Small intestine (tissue), 7 donors: ENCODE data around the gene PTGFRN. TPM values are rescaled to one million over a fixed set of nuclear protein-coding genes. Genes with fewer than 3 reads are reported as not detected.

Experiments
- DNase-seq, 2 donors: peaks; one replicate each; pipeline versions ENCODE4 v3.0.0 to v3.0.0-alpha.2; 2013
- FAIRE-seq: peaks from 2 replicates; lab custom pipeline; 2012; peaks lifted over from hg19 to GRCh38; lab: Jason Lieb, UNC
- H3K27ac ChIP-seq, 3 donors: one replicate each; pipeline ENCODE4 v1.5.1; 2013; ENCODE audit warnings: low read length in 2 of 3, mild to moderate bottlenecking in 2 of 3, control low read depth in 1 of 3, inconsistent platforms in 1 of 3, low read depth in 1 of 3, moderate library complexity in 1 of 3
- H3K27me3 ChIP-seq, 3 donors: one replicate each; pipeline ENCODE4 v1.6.1; 2013; ENCODE audit warnings: low read length in 3 of 3, inconsistent platforms in 1 of 3; ENCODE audit not compliant: control insufficient read depth in 3 of 3, insufficient read depth in 3 of 3
- H3K36me3 ChIP-seq, 3 donors: one replicate each; pipeline ENCODE4 v1.6.1; 2013; ENCODE audit warnings: low read length in 3 of 3, inconsistent platforms in 1 of 3, low read depth in 1 of 3, mild to moderate bottlenecking in 1 of 3, moderate library complexity in 1 of 3; ENCODE audit not compliant: control insufficient read depth in 3 of 3, insufficient read depth in 2 of 3
- H3K4me1 ChIP-seq, 3 donors: one replicate each; pipeline ENCODE4 v1.6.1; 2013; ENCODE audit warnings: low read length in 2 of 3, inconsistent platforms in 1 of 3, low read depth in 1 of 3, mild to moderate bottlenecking in 1 of 3, moderate library complexity in 1 of 3; ENCODE audit not compliant: control insufficient read depth in 3 of 3, insufficient read depth in 2 of 3
- H3K4me3 ChIP-seq, 3 donors: one replicate each; pipeline ENCODE4 v1.5.1; 2013; ENCODE audit warnings: low read length in 3 of 3, control low read depth in 1 of 3, inconsistent platforms in 1 of 3, low read depth in 1 of 3, mild to moderate bottlenecking in 1 of 3, moderate library complexity in 1 of 3
- H3K9me3 ChIP-seq, 2 donors: one replicate each; pipeline ENCODE4 v1.6.1; 2013; ENCODE audit warnings: low read depth in 1 of 2, low read length in 1 of 2; ENCODE audit not compliant: control insufficient read depth in 2 of 2, insufficient read depth in 1 of 2
- WGBS, 3 donors: extraction: QIAGEN DNeasy Blood & Tissue Kit; methylation state at CpG; one replicate each; pipeline ENCODE4 v1.1.7; 2013; 5-methylcytosine and 5-hydroxymethylcytosine counted together
- polyA plus RNA-seq, 4 donors: library from polyadenylated mRNA; stranded (reverse) in 3 of 4; unstranded in 1 of 4; fragments of 200-250 nt in 3 of 4; fragments of 120-200 nt in 1 of 4; gene quantifications; one replicate each; pipeline versions ENCODE4 v1.2.1 to v1.2.3, GENCODE V29; 2013
- donor health status: healthy with polysubstance abuse.
- donor health status: control.
- donor health status: control.
- donor health status: Bipolar disorder and iron deficiency.
- donor health status: healthy.

PTGFRN gene
- polyA plus RNA-seq, 4 donors: 12.7 to 26.9 (median 19.2) TPM

- no peak for DNase-seq
- H3K27me3 ChIP-seq: no peaks in the 10 kb centered on the region
- WGBS, 3 donors: 76 to 91% (median 78%) methylated on average over 29 of the region's 29 CpGs
- FAIRE-seq: no peak
- peak overlapping the region in 1 of 3 donors; percentile 45 for H3K27ac ChIP-seq
- no peaks in the 10 kb centered on the region for H3K9me3 ChIP-seq
- H3K36me3 ChIP-seq: peaks cover 0 to 31% (median 2%) of the 10 kb centered on the region in 3 donors
- peaks cover 0 to 38% (median 8%) of the 10 kb centered on the region in 3 donors for H3K4me1 ChIP-seq
- H3K4me3 ChIP-seq: no peak overlapping the region
Observed at GRCh38 chr1:116986421-116987255, 76.9 kb downstream of the PTGFRN start.

- 54 to 85% (median 65%) methylated on average over 11 of the region's 11 CpGs for WGBS, 3 donors
- FAIRE-seq (no peak), DNase-seq (peak; percentile 32 to 78)
- H3K27ac ChIP-seq: peak overlapping the region in 1 of 3 donors; percentile 45
- H3K4me3 ChIP-seq: no peak overlapping the region
- peaks cover 0 to 32% (median 8%) of the 10 kb centered on the region in 3 donors for H3K4me1 ChIP-seq
- H3K36me3 ChIP-seq: peaks cover 0 to 31% (median 2%) of the 10 kb centered on the region in 3 donors
- H3K27me3 ChIP-seq: no peaks in the 10 kb centered on the region
- H3K9me3 ChIP-seq: no peaks in the 10 kb centered on the region
Observed at GRCh38 chr1:116987256-116987555, 77.5 kb downstream of the PTGFRN start.

GRCh38 chr1:116988248-116988647, 78.5 kb downstream of the PTGFRN start:
- FAIRE-seq (no peak), DNase-seq (no peak)
- peaks cover 0 to 24% (median 2%) of the 10 kb centered on the region in 3 donors for H3K4me1 ChIP-seq
- no peaks in the 10 kb centered on the region for H3K9me3 ChIP-seq
- H3K4me3 ChIP-seq: no peak overlapping the region
- WGBS, 3 donors: 71 to 86% (median 74%) methylated on average over 7 of the region's 7 CpGs
- peaks cover 0 to 31% (median 4%) of the 10 kb centered on the region in 3 donors for H3K36me3 ChIP-seq
- no peak overlapping the region for H3K27ac ChIP-seq
- no peaks in the 10 kb centered on the region for H3K27me3 ChIP-seq

GRCh38 chr1:116988908-116989307, 79.2 kb downstream of the PTGFRN start:
- FAIRE-seq: no peak
- H3K9me3 ChIP-seq: no peaks in the 10 kb centered on the region
- peaks cover 0 to 19% (median 2%) of the 10 kb centered on the region in 3 donors for H3K4me1 ChIP-seq
- peak; percentile 16 to 19 for DNase-seq
- H3K4me3 ChIP-seq: no peak overlapping the region
- H3K27ac ChIP-seq: no peak overlapping the region
- H3K27me3 ChIP-seq: no peaks in the 10 kb centered on the region
- WGBS, 3 donors: 24 to 60% (median 41%) methylated on average over 2 of the region's 2 CpGs
- peaks cover 0 to 31% (median 4%) of the 10 kb centered on the region in 3 donors for H3K36me3 ChIP-seq

GRCh38 chr1:116989835-116990234, 80.1 kb downstream of the PTGFRN start:
- WGBS, 3 donors: 62 to 88% (median 82%) methylated on average over 5 of the region's 5 CpGs
- H3K9me3 ChIP-seq: no peaks in the 10 kb centered on the region
- peaks cover 0 to 27% (median 4%) of the 10 kb centered on the region in 3 donors for H3K36me3 ChIP-seq
- DNase-seq (no peak), FAIRE-seq (no peak)
- H3K27ac ChIP-seq: no peak overlapping the region
- no peak overlapping the region for H3K4me3 ChIP-seq
- H3K27me3 ChIP-seq: no peaks in the 10 kb centered on the region
- peaks cover 0 to 15% (median 0%) of the 10 kb centered on the region in 3 donors for H3K4me1 ChIP-seq

GRCh38 chr1:116990612-116991151, 81.0 kb downstream of the PTGFRN start:
- H3K9me3 ChIP-seq: no peaks in the 10 kb centered on the region
- peaks cover 0 to 15% (median 0%) of the 10 kb centered on the region in 3 donors for H3K4me1 ChIP-seq
- H3K27me3 ChIP-seq: no peaks in the 10 kb centered on the region
- no peak overlapping the region for H3K4me3 ChIP-seq
- DNase-seq: no peak
- H3K27ac ChIP-seq: peak overlapping the region in 1 of 3 donors; percentile 46
- H3K36me3 ChIP-seq: peaks cover 0 to 23% (median 4%) of the 10 kb centered on the region in 3 donors
- no peak for FAIRE-seq
- WGBS, 3 donors: 72 to 88% (median 85%) methylated on average over 12 of the region's 12 CpGs

GRCh38 chr1:116991171-116991845, 81.6 kb downstream of the PTGFRN start:
- Histone ChIP-seq H3K4me3 (no peak overlapping the region), H3K27ac (peak overlapping the region in 1 of 3 donors; percentile 46), H3K9me3 (no peaks in the 10 kb centered on the region), H3K27me3 (no peaks in the 10 kb centered on the region), H3K4me1 (peaks cover 0 to 15% (median 0%) of the 10 kb centered on the region in 3 donors), H3K36me3 (peaks cover 0 to 23% (median 4%) of the 10 kb centered on the region in 3 donors)
- WGBS, 3 donors: 55 to 82% (median 67%) methylated on average over 2 of the region's 2 CpGs
- FAIRE-seq (no peak), DNase-seq (no peak)

- FAIRE-seq (no peak), DNase-seq (no peak)
- Histone ChIP-seq H3K27me3 (no peaks in the 10 kb centered on the region), H3K4me3 (no peak overlapping the region), H3K4me1 (peaks cover 0 to 15% (median 0%) of the 10 kb centered on the region in 3 donors), H3K9me3 (no peaks in the 10 kb centered on the region), H3K36me3 (peaks cover 0 to 19% (median 4%) of the 10 kb centered on the region in 3 donors), H3K27ac (peak overlapping the region in 1 of 3 donors; percentile 33)
- 98 to 100% (median 100%) methylated on average over 1 of the region's 1 CpG for WGBS, 3 donors
Observed at GRCh38 chr1:116991918-116992317, 82.2 kb downstream of the PTGFRN start.
